Gastrocnemius medialis (tissue), 4 donors: ENCODE data around the gene BCAN. TPM values are rescaled to one million over a fixed set of nuclear protein-coding genes. Genes with fewer than 3 reads are reported as not detected.

Experiments used
- ATAC-seq, 2 donors: fragments of 150-250 bp; one replicate each; pipeline ENCODE4 v1.9.1; 2016
- DNase-seq, 2 donors: peaks; one replicate each; pipeline ENCODE4 v3.0.0-alpha.2; 2019
- H3K27ac ChIP-seq, 4 donors: fragments of 200-600 bp; sonication (generic); 1 replicate in 1 of 4; 2 replicates in 3 of 4; pipeline ENCODE4 v1.5.1; 2016 to 2018; ENCODE audit warnings: mild to moderate bottlenecking in 2 of 4, moderate library complexity in 1 of 4
- H3K27me3 ChIP-seq, 3 donors: fragments of 200-600 bp; sonication (generic) in 2 of 3; 1 replicate in 1 of 3; 2 replicates in 2 of 3; pipeline versions ENCODE4 v1.5.1 to v1.6.0; 2016 to 2019; ENCODE audit warnings: mild to moderate bottlenecking in 1 of 3, moderate library complexity in 1 of 3
- H3K36me3 ChIP-seq, 2 donors: fragments of 200-600 bp; sonication (generic) in 1 of 2; one replicate each; pipeline ENCODE4 v1.5.1; 2017 to 2018
- H3K4me1 ChIP-seq, 2 donors: fragments of 200-600 bp; sonication (generic) in 1 of 2; one replicate each; pipeline ENCODE4 v1.5.1; 2016 to 2017; ENCODE audit warnings: mild to moderate bottlenecking in 2 of 2
- H3K4me3 ChIP-seq, 4 donors: fragments of 200-600 bp; sonication (generic) in 3 of 4; 1 replicate in 1 of 4; 2 replicates in 3 of 4; pipeline ENCODE4 v1.5.1; 2016 to 2019; ENCODE audit warnings: mild to moderate bottlenecking in 2 of 4
- H3K9me3 ChIP-seq, 3 donors: fragments of 200-600 bp; sonication (generic) in 2 of 3; 1 replicate in 1 of 3; 2 replicates in 2 of 3; pipeline ENCODE4 v1.5.1; 2016 to 2019
- CTCF ChIP-seq, 5 experiments: fragments of 450-650 bp in 3 of 5; fragments of 200-600 bp in 2 of 5; sonication (generic) in 2 of 5; IDR thresholded peaks in 4 of 5; conservative IDR thresholded peaks in 1 of 5; 1 replicate in 4 of 5; 2 replicates in 1 of 5; pipeline ENCODE4 v1.5.1; 2016 to 2019; ENCODE audit warnings: antibody characterized with exemption in 5 of 5, mild to moderate bottlenecking in 3 of 5, moderate library complexity in 3 of 5
- POLR2A ChIP-seq, 2 donors: fragments of 450-650 bp; IDR thresholded peaks; one replicate each; pipeline ENCODE4 v1.6.1; 2017; ENCODE audit warnings: antibody characterized with exemption in 2 of 2, mild to moderate bottlenecking in 2 of 2, moderate library complexity in 2 of 2
- in situ Hi-C, 4 donors: fragments of 200-750 bp; cut with MboI; loops; one replicate each; pipeline versions ENCODE4 v1.15.0 to v1.8.0; 2017; ENCODE audit warnings: low sequenced_read_pairs in 4 of 4
- intact Hi-C: fragments of 100-400 bp; cut with DNase I; formaldehyde crosslinking; loops from one replicate; pipeline ENCODE4 v1.15.1; 2023; ENCODE audit warnings: low total_unique reads
- total RNA-seq, 4 donors: library from RNA; depleted of rRNA; stranded (reverse); fragments of >200 nt; gene quantifications; one replicate each; pipeline versions ENCODE4 v1.1.0 to v1.2.3, GENCODE V29; 2016

Gene BCAN
- total RNA-seq, 4 donors from 2014 or later: 0.26 to 0.29 TPM; not detected in 2

- no peak for TF ChIP-seq POLR2A (IDR thresholded peaks at IDR 0.05)
- TF ChIP-seq CTCF (IDR thresholded peaks at IDR 0.05 in 4 of 5, conservative IDR thresholded peaks at IDR 0.05 in 1 of 5): peak in 1 of 5 experiments; percentile 3
- no peaks in the 10 kb centered on the region for H3K9me3 ChIP-seq
- H3K27me3 ChIP-seq: peaks cover 20 to 31% (median 26%) of the 10 kb centered on the region in 3 donors
- intact Hi-C loops: no loop called here
- ATAC-seq (no peak), DNase-seq (no peak)
- in situ Hi-C loops: loop anchor here in 1 of 4 donors (10.0 kb wide), 1 partner anchor 235 kb away; no protein-coding TSS in a partner anchor
- peaks cover 7 to 14% of the 10 kb centered on the region in 2 donors for H3K4me1 ChIP-seq
- H3K4me3 ChIP-seq: no peak overlapping the region
- no peaks in the 10 kb centered on the region for H3K36me3 ChIP-seq
- H3K27ac ChIP-seq: peak overlapping the region in 1 of 4 donors; percentile 28
Observed at GRCh38 chr1:156619582-156619955, 22.3 kb upstream of the BCAN start.

GRCh38 chr1:156622581-156623297 is 19.2 kb upstream of the BCAN start:
- no peak for TF ChIP-seq POLR2A (IDR thresholded peaks at IDR 0.05)
- TF ChIP-seq CTCF (IDR thresholded peaks at IDR 0.05 in 4 of 5, conservative IDR thresholded peaks at IDR 0.05 in 1 of 5): no peak
- H3K4me3 ChIP-seq: no peak overlapping the region
- in situ Hi-C loops (no loop called here), intact Hi-C loops (loop anchor here (5.0 kb wide), 1 partner anchor 40 kb away; no protein-coding TSS in a partner anchor)
- H3K27ac ChIP-seq: no peak overlapping the region
- no peaks in the 10 kb centered on the region for H3K36me3 ChIP-seq
- peaks cover 36 to 41% (median 40%) of the 10 kb centered on the region in 3 donors for H3K27me3 ChIP-seq
- peaks cover 11 to 18% of the 10 kb centered on the region in 2 donors for H3K4me1 ChIP-seq
- ATAC-seq: no peak
- no peak for DNase-seq
- H3K9me3 ChIP-seq: no peaks in the 10 kb centered on the region

DNA sequence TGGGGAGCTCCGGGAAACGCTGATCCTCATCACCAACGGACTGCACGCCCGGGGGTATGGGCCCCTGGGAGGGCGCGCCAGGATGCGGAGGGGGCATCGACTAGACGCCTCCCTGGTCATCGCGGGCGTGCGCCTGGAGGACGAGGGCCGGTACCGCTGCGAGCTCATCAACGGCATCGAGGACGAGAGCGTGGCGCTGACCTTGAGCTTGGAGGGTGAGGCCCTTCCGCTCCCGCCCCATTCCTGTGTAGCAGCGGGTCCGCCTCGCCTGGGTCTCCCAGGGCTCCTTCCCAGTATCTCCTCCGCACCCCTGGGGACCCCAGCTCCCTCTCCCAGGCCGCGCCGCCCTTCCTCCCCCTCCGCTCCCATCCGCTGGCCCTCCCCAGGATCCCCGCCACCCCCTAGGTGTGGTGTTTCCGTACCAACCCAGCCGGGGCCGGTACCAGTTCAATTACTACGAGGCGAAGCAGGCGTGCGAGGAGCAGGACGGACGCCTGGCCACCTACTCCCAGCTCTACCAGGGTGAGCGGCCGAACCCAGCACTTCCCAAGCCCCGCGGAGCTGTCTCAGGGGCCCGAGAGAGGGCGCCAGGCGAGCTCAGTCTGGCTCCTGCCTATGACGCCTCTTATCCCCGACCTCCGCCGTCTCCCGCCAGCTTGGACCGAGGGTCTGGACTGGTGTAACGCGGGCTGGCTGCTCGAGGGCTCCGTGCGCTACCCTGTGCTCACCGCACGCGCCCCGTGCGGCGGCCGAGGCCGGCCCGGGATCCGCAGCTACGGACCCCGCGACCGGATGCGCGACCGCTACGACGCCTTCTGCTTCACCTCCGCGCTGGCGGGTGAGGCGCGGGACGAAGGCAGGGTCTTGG is 17.7 kb upstream of the BCAN start:
- peak; percentile 11 to 28 for ATAC-seq
- H3K4me3 ChIP-seq: peak overlapping the region; percentile 45 to 56 (median 53)
- TF ChIP-seq CTCF (IDR thresholded peaks at IDR 0.05 in 4 of 5, conservative IDR thresholded peaks at IDR 0.05 in 1 of 5) (peak in 3 of 5 experiments; percentile 9 to 41 (median 25)), POLR2A (IDR thresholded peaks at IDR 0.05) (no peak)
- no peaks in the 10 kb centered on the region for H3K9me3 ChIP-seq
- DNase-seq: no peak
- H3K27ac ChIP-seq: peak overlapping the region; percentile 55 to 71 (median 63)
- H3K27me3 ChIP-seq: peaks cover 30 to 38% (median 36%) of the 10 kb centered on the region in 3 donors
- in situ Hi-C loops (no loop called here), intact Hi-C loops (loop anchor here (5.0 kb wide), 1 partner anchor 42 kb away; no protein-coding TSS in a partner anchor)
- peaks cover 11 to 18% of the 10 kb centered on the region in 2 donors for H3K4me1 ChIP-seq
- no peaks in the 10 kb centered on the region for H3K36me3 ChIP-seq

DNA sequence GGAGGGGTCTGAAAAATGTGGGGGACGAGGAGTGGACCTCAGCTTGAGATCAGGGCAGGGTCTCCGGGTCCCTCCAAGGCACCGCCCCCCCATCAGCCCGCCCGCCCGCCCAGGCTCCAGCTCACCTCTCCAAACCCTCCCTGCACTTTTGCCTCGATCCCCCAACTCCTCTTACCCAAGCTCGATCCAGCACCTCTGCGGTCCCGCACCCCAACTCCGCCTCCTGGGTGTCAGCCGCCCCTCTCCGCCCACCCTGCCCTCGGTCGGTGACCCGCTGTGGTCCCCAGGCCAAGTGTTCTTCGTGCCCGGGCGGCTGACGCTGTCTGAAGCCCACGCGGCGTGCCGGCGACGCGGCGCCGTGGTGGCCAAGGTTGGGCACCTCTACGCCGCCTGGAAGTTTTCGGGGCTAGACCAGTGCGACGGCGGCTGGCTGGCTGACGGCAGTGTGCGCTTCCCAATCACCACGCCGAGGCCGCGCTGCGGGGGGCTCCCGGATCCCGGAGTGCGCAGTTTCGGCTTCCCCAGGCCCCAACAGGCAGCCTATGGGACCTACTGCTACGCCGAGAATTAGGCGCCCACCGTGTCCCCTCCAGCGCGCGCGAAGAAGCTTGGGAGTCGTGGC is 17.0 kb upstream of the BCAN start:
- peak overlapping the region; percentile 45 to 56 (median 53) for H3K4me3 ChIP-seq
- intact Hi-C loops: loop anchor here (5.0 kb wide), 1 partner anchor 43 kb away; no protein-coding TSS in a partner anchor
- H3K36me3 ChIP-seq: no peaks in the 10 kb centered on the region
- peaks cover 11 to 18% of the 10 kb centered on the region in 2 donors for H3K4me1 ChIP-seq
- H3K27ac ChIP-seq: peak overlapping the region; percentile 55 to 71 (median 63)
- H3K9me3 ChIP-seq: no peaks in the 10 kb centered on the region
- peaks cover 28 to 38% (median 30%) of the 10 kb centered on the region in 3 donors for H3K27me3 ChIP-seq
- ATAC-seq (no peak), DNase-seq (no peak)
- in situ Hi-C loops: no loop called here
- TF ChIP-seq POLR2A (IDR thresholded peaks at IDR 0.05): no peak
- TF ChIP-seq CTCF (IDR thresholded peaks at IDR 0.05 in 4 of 5, conservative IDR thresholded peaks at IDR 0.05 in 1 of 5): no peak
